EL (cell line): ENCODE data around the gene VPREB1.
"Not testable (repeated sequence)": the region's sequence is repeated elsewhere in the genome, so short reads cannot be mapped to it uniquely, and the experiment has no call there.

Experiments used
- DNase-seq: peaks from one replicate; pipeline ENCODE4 v3.0.0-alpha.2; 2016

Gene VPREB1

DNA sequence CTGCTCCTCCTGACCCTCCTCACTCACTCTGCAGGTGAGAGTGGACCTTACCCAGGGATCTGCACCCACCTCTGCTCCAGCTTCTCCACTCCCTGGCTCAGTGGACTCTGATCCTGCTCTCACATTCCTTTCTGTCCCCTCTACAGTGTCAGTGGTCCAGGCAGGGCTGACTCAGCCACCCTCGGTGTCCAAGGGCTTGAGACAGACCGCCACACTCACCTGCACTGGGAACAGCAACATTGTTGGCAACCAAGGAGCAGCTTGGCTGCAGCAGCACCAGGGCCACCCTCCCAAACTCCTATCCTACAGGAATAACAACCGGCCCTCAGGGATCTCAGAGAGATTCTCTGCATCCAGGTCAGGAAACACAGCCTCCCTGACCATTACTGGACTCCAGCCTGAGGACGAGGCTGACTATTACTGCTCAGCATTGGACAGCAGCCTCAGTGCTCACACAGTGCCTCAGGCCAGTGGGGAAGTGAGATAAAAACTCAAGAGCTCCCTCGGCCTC, 29.7 kb upstream of the VPREB1 start:
- DNase-seq = no peak

DNA sequence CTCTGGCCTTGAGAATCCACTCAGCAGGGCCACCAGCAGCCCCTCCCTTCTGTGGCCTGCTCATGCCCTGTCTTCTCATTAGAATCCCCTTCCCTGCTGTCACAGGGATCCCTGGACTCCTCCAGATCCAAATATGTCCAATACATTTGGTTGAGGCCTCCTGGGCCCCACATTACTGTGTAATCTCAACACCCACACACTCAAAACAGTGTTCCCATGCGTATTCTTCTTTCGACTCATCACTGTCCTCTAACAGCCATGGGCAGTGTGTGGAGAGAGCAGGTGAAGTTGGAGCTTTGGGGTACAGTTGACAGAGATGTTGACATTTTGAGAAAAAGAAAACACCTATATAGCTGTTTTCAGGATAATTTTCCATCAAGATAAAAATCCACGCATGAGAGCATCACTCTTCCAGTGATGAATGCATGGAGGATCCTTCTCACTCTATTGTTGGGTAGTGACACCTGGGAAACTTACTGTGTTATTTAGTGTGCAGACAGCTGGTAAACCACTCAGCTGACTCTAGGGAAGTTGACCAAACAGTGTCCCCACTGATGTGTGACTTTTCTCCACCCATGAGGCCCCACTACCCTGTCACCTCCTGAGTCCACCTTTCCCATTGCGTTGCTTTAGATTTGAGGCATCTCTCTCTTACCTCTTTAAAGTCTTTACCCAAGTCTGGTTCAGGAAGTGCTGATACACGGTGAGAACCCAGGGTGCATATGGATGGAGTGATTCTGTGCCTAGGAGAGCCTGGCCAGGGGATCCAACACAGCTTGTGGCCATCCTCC, 28.7 kb upstream of the VPREB1 start:
- no peak for DNase-seq

DNA sequence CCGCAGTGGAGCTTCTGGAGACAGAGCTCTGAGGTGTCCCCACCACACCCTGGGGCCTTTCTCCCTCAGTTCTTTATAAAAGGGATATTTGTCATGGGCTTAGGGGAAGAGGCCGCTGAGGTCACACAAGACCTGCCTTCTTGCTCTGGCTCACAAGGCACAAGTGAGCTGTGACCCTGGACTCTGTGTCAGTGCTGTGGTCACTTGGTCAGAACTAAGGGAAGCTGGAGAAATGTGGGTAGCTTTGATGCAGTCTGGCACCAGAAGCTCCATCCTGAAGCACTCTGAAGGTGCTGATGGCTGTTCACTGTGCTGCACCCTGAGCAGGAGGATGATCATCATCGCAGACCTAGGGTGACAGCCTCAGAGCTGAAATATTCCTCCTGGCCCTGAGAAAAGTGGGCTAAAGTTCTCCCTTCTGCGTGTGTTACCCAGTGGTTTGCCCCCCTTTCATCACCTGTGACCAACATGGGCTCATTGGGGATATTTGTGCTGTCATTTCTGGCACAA, 28.1 kb upstream of the VPREB1 start:
- no peak for DNase-seq

DNA sequence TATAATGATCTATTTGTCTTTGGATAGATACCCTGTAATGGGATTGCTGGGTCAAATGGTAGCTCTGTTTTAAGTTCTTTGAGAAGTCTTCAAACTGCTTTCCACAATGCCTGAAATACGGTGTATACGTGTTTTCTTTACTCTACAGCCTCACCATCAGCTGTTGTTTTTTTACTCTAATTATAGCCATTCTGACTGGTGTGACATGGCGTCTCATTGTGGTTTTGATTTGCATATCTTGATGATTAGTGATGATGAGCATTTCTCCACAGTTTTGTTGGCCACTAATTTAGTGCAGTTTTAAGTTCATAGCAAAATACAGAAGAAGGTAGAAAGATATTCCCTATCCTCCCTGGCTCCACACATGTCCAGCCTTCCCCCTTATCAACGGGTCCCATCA, 26.3 kb upstream of the VPREB1 start:
- no peak for DNase-seq

DNA sequence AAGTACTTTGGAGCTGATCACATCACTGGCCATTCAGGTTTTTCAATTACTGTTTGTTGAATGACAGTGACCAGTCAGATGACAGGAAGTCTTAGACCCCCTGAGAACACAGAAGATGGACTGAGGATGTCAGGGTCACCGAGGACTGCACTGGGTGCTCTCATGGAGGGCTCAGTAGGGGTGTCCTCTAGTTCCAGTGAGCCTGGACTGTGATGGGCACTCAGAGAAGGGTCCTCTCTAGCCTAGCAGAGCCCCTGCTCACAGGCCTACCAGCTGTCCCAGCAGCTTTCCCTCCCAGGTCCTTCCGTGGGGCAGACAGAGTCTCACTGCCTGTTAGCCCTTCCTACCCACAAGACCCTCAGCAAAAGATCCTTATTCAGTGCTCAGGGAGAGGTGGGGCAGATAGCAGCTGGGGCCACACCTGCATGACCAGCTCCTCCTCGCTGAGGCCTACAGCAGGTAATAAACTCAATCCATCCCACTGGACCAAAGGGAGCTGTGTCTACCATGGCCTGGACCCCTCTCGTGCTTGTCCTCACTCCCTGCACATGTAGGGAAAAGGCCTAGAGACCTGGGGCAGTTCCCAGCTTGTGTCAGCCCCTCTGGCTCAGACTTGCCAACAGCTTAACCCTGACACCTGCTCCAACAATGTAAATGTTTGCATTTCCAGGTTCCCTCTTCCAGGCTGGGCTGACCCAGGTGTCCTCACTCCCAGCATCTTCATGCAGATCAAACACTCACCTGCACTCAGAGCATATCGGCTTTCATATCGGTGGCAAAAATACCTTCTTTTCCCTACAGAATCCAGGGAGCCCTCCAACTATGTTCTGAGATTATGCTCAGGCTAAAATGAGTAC, 25.2 kb upstream of the VPREB1 start:
- DNase-seq = no peak

DNA sequence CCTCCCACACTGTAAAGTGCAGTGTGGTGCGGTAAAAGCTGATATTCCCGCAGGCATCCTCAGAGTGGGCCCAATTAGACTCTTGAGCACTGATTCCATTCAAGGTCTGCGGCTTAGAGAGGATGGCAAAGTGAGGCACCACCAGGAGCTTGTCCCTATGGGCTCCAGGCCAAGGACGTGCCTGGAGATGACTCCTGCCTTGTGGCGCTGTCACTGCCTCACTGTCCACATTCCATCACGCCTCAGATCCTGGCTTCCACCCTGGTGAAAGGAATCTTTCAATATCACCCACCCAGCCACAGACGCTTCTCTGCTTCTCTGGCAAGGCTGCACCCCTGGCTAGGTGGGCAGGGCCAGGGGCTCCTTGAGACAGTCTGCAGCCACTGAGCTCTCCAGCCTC, 23.5 kb upstream of the VPREB1 start:
- not testable (repeated sequence) for DNase-seq

DNA sequence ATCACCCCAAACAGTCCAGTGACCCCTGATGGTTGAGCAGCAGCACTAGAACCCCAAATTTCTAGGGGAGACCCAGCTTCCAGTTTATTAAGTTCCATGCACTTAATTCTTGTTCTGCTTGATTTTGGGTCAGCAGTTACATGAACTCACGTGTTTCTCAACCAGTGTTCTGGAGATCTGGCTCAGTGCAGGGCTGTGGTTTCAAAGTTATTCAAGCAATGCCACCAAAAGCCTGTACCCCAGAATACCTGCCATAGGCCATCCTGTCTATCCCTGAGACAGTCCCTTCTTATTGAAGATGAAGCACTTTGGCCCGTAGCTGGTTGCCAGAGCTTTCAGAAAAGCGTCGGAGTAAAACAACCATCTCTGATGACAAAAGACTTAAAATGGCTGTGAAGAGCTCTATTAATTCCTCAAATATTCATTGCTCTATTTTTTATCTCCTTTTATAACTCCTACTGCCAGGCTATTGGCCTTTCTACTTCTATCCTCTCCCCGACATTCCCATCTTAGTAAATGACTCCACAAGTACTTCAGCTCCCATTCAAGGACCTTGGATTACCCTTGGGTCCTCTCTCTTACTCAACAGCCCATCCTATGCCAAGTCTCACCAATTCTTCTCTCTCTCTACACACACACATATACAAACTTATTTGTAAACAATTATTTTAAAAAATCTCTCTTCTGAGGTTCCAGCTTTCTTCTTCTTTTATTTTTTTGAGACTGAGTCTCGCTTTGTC, 18.0 kb upstream of the VPREB1 start:
- DNase-seq = no peak

DNA sequence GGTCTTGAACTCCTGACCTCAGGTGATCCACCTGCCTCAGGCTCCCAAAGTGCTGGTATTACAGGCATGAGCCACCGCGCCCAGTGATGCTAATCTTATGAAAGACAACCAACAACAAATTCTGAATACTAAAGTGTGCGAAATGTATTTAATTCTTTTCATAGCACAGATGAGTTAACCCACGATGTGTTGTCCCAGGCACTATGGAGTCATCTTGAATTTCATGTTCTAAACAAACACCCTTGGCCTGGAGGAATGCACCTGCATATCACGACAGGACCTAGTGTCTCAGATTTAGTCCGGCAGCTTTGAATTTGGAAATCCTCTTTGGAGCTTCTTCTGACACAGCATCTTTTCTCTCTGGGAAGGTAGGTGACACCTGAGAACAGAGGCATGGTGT, 16.2 kb upstream of the VPREB1 start:
- DNase-seq = no peak

DNA sequence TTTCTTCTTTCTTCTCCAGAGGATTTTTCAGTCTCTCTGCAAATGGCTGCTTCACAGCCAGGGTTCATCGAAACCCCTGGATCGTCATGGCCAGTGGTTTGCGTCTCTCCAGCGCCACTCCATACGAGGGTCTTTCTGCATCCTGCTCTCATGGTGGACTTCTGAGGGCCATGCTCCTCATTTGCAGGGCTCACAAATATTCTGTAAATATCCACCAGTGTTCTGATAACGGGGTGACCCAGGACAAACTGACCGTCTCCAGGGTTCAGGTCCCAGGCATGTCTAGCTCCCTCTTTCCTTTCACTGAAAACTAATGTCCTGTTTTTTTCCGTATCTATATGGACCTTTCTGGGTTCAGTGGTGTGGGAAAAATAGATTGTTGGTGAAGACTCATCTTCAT, 15.7 kb upstream of the VPREB1 start:
- DNase-seq = no peak

DNA sequence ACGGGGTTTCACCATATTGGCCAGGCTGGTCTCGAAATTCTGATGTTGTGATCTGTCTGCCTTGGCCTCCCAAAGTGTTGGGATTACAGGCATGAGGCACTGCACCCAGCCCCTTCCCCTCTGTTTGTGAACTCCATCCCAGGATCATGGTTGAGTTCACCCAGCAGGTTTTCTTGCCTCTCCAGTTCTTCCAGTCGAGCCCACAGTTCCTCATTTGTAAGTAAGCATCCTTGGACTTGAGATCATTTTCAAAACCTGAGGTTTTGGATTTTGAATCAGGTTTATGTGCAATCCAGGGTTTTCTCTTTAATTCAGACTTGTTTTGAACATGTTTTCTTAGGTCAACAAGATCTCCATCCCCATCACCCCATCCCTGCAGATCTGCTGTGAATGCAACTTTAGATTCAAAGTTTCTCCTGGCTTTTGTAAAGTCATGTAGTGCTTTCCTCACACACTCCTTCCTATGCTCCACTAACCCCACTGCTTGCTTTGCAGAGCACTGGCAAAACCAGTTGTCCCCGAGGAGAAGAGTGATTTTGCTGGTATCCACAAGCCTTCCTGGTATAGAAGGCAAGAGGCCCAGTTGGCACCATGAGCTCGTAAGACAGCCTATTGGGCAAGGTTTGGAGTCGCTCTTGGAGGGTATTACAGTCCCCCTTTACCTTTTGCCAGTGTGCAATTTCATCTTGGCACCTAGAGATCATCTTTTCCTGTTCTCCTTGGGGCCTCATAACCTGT, 14.7 kb upstream of the VPREB1 start:
- DNase-seq = no peak

DNA sequence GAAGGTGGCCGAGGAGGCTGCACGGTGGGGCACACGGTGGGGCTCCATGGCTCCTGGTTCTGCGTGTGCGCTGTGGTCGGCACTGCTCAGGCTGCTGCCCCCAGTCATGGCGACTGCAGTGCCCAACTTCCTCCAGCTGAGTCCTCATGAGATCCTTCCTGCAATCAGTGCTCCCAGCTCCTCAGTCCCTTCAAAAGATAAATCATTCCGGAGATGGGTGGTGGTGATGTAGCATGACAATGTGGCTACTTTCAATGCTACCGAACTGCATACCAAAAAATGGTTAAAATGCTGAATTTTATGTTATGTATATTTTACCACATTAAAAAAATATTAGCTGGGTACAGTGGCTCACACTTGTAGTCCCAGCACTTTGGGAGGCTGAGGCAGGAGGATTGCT, 14.1 kb upstream of the VPREB1 start:
- DNase-seq = no peak

DNA sequence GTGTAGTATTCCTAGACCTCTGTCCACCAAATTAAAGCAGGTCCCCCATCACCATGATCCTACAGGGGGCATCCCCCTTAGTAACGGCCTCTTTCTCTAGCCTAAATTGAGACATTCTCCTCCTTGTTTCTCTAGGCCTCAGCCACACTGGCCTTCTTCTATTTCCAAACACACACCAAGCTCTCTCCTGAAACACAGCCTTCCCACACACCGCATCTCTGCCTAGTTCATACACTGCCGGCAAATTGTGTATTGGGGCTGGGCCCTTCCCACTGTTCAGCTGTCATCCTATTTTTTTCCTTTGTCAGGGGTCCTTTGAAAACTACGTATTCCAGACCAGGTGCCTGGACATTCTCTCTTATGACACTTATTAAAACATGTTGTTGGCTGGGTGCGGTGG, 11.5 kb upstream of the VPREB1 start:
- no peak for DNase-seq

DNA sequence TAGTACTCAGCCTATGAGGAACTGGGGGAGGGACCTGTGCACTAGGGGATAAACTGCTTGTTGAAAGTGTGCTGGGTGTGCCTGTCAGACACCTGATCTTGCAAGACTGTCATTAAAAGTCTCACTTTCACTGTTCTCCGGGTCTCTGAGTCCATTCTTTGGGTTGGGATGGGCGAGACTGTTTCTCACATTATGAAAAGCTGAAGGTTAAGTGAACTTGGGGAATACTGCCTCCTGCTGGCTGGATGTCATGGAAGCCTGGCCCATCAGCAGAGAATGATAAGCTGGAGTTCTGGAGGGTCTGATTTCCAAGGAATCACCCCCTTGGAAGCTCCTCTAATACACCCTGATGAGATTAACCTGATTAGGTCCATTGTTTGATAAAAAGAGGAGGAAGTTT, 9.0 kb upstream of the VPREB1 start:
- no peak for DNase-seq

DNA sequence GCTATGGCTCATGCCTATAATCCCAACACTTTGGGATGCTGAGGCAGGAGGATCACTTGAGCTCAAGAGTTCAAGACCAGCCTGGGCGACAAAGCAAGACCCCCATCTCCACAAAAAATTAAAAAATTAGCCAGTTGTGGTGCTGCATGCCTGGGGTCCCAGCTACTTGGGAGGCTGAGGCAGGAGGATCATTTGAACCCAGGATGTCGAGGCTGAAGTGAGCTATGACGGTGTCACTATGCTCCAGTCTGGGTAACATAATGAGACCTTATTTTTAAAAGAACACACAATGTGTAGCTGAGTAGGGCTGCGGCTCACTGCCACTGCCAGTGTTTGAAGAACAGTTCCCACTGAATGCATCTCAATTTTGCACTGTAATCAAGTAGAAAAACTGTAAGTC, 7.1 kb upstream of the VPREB1 start:
- no peak for DNase-seq

DNA sequence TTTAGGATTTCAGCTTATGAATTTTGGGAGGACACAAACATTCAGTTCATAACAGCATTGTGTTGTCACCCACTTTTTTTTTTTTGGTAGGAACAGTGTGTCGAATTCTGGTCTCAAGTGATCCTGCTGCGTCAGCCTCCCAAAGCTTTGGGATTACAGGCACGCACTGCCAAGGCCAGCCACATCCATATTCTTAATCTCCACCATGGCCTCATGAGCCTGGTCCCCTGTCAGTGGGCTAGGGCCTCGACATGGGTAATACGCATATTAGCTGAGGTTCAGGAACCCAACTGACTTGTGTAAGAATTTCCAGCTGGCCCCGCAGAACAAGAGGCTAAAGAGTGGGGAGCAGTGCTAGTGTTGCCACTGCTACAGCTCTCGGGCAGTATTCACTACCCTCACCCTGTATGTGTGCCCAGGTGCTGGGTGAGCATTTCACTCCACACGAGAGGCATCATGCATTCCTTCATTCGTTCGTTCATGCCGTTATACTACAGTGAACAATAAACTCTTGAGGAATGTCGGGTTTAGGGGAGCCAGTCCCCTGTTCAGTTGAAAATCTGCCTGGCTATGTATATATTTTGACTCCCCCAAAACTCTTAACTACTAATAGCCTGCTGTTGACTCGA, 5.2 kb upstream of the VPREB1 start:
- no peak for DNase-seq

DNA sequence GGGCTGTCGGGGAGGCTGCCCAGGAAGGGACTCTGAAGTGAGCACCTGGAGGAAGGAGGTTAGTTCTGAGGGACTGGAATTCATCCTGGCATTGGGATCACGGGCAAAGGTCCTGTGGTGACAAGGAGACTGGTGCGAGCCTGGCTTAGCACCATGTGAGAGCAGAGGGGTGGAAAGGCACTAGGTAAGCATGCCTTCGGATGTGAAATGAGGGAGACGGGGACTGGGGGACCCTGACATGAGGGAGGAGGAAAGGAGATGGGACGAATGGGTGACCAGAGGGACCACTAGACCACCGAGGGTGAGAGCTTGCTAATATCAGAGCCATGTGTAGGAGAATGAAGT, 3.1 kb upstream of the VPREB1 start:
- no peak for DNase-seq

DNA sequence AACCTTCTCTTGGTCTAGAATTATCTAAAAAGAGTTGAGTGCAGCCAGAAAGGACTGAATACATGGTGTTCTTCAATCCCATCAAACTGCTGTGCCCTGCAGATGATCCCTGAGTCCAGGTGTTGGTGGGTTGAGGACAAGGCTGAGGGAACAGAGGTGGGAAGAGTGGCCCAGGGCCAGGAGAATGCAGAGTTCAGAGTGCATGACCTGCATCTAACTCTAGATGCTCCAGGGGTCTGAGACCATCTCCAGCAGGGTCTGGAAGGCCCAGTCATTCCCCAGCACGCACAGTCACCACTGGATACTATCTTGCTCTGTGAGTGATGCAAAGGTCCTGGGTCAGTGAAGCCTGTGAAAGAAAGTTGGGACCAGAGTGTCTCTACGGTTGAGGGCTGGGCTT, 2.1 kb upstream of the VPREB1 start:
- DNase-seq = no peak

DNA sequence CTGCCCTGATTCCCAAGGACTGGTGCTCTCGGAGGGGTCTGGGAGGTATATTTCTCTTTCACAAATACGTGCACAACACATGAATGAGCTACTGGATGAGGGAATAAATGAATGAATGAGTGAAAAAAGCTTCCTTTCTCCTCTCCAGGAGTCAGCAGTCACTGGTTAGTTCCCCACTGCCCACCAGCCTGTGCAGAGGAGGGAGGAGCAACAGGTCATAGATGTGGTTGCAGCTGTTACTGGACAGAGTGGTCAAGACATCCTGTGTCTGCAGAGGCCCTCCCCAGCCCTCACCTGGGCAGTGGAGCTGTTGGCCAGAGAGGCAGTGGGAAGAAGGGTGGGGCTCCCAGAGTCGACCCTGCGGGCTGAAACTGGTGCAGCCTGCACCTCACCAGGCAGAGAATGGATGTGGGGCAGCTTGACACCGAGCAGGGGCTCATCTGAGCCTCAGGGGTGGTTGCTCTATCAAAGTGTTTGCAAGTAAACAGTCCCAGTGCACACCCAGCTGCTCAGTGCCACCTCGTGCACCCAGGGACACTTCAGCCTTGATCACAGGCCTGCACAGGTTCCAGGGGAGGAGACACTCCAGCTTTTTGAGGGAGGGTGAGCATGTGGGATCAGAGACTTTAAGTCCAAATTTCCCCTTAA, 1.4 kb upstream of the VPREB1 start:
- no peak for DNase-seq

DNA sequence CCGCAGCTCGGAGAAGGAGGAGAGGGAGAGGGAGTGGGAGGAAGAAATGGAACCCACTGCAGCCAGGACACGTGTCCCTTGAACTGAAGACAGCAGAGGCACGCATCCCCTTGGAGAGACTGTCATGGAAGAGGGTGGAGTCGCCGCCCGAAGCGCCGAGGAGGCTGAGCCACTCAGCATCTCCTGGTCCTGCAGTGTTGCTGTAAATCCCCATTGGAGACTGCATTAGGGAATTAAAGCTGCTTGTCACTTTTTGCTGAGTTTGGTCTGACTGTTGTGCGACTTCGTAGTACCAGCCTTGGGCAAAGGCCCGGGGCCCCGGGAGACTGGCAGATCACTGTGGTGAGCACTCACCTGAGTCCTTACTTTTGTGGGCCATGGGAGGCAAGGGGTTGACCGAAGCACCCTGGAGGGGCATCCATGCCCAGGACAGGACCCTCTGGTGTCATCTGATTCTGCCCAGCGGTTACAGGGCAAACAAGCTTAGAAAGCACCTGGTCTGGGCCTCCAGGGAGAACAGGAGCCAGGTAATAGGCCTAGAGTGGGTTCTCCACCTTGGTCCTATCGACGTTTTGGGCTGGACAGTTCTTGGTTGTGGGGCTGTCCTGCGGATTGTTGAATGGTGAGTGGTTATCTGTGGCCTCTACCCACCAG, 797 bp downstream of the VPREB1 start:
- no peak for DNase-seq

DNA sequence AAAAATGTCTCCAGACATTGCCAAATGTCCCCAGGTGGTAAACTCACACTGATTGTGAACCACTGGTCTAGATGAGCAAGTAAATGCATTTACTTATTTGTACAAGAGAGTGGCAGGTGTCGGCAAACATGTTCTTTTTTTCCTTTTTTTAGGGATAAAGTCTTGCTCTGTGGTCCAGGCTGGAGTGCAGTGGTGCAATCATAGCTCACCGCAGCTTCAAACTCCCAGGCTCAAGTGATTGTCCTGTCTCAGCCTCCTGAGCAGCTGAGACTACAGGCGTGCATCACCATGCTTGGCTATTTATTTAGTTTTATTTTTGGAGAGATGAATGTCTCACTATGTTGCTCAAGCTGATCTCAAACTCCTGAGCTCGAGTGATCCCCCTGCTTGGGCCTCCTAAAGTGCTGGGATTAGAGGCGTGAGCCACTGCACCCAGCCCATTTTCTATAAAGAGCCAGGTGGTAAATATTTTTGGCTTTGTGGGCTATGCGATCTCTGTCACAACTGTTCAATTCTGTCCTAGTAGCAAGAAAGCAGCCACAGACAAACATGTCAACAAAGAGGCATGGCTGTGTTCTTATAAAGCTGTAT, 1.4 kb downstream of the VPREB1 start:
- DNase-seq = no peak

DNA sequence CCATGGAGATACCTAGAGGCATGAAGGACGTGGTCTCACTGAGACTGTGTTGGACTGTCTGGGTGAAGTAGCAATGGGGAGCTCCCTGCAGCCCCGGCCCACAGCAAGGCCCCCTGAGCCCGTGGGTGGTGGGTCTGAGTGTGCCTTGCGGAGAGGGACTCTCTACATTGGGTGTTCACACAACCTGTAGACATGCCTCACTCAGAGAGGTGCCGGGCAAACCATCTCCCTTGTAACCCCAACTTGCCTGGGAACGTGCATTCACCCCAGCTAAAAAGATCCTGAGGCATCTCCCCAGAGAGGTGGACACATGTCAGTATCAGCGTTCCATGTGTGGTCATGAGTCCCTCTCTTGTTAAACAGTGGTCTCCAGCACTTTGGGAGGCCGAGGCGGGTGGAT, 2.1 kb downstream of the VPREB1 start:
- no peak for DNase-seq
